Left forelimb (tissue), 1 donor: ENCODE results near the gene DGKH.
"Not testable (repeated sequence)": the region's sequence is repeated elsewhere in the genome, so short reads cannot be mapped to it uniquely, and the experiment has no call there.

Experiments
- DNase-seq: peaks from one replicate; pipeline ENCODE4 v3.0.0-alpha.2; 2018; ENCODE audit warnings: low spot score

DGKH gene

GRCh38 chr13:42163338-42163737 lies 114.9 kb downstream of the DGKH start:
- not testable (repeated sequence) for DNase-seq

- DNase-seq, result not testable (repeated sequence)
Measured at GRCh38 chr13:42163910-42164309, 115.5 kb downstream of the DGKH start.

- DNase-seq, result no peak
Measured at GRCh38 chr13:42164557-42165125, 116.2 kb downstream of the DGKH start.

GRCh38 chr13:42168496-42168895 lies 120.0 kb downstream of the DGKH start:
- no peak for DNase-seq

GRCh38 chr13:42170029-42170428 lies 121.6 kb downstream of the DGKH start:
- DNase-seq, result no peak

GRCh38 chr13:42173789-42174343 lies 125.4 kb downstream of the DGKH start:
- DNase-seq, result no peak

GRCh38 chr13:42174344-42175162 lies 126.1 kb downstream of the DGKH start:
- DNase-seq, result no peak

GRCh38 chr13:42176294-42176693 lies 127.8 kb downstream of the DGKH start:
- DNase-seq, result no peak

GRCh38 chr13:42177189-42177588 lies 128.7 kb downstream of the DGKH start:
- no peak for DNase-seq

- no peak for DNase-seq
Measured at GRCh38 chr13:42181381-42181953, 133.0 kb downstream of the DGKH start.

GRCh38 chr13:42189061-42189460 lies 140.6 kb downstream of the DGKH start:
- no peak for DNase-seq

- DNase-seq, result no peak
Measured at GRCh38 chr13:42190529-42190928, 142.1 kb downstream of the DGKH start.

- DNase-seq, result no peak
Measured at GRCh38 chr13:42211704-42212464, 163.4 kb downstream of the DGKH start.

- no peak for DNase-seq
Measured at GRCh38 chr13:42214446-42214845, 166.0 kb downstream of the DGKH start.

GRCh38 chr13:42215578-42216421 lies 167.4 kb downstream of the DGKH start:
- no peak for DNase-seq

- DNase-seq, result no peak
Measured at GRCh38 chr13:42216422-42216735, 167.9 kb downstream of the DGKH start.

- DNase-seq, result no peak
Measured at GRCh38 chr13:42218576-42218975, 170.1 kb downstream of the DGKH start.

- DNase-seq, result no peak
Measured at GRCh38 chr13:42219051-42219450, 170.6 kb downstream of the DGKH start.

GRCh38 chr13:42219876-42220275 lies 171.4 kb downstream of the DGKH start:
- no peak for DNase-seq

GRCh38 chr13:42221121-42221765 lies 172.8 kb downstream of the DGKH start:
- DNase-seq, result no peak

- no peak for DNase-seq
Measured at GRCh38 chr13:42223681-42224080, 175.2 kb downstream of the DGKH start.
